Mesendoderm (in vitro differentiated cells): ENCODE measurements around the gene GALNT17.

Experiments used
- DNase-seq: peaks from one replicate; pipeline ENCODE4 v3.0.0; 2013
- H2AK5ac ChIP-seq: 2 replicates; pipeline ENCODE4 v1.6.1; 2013; ENCODE audit warnings: low read length, inconsistent platforms
- H2BK120ac ChIP-seq: 2 replicates; pipeline ENCODE4 v1.6.1; 2013; ENCODE audit warnings: low read depth, mild to moderate bottlenecking, low read length, moderate library complexity, mixed read lengths
- H2BK15ac ChIP-seq: replicated peaks from 2 replicates; pipeline ENCODE4 v1.6.1; 2013; ENCODE audit warnings: low read depth, mild to moderate bottlenecking, moderate library complexity
- H2BK5ac ChIP-seq: 2 replicates; pipeline ENCODE4 v1.6.1; 2013; ENCODE audit warnings: low read length, inconsistent platforms
- H3K18ac ChIP-seq: 2 replicates; pipeline ENCODE4 v1.6.1; 2013; ENCODE audit warnings: mild to moderate bottlenecking, low read length, mixed read lengths
- H3K23ac ChIP-seq: one replicate; pipeline ENCODE4 v1.6.1; 2013; ENCODE audit warnings: low read length
- H3K27ac ChIP-seq: 2 replicates; pipeline ENCODE4 v1.5.1; 2013; ENCODE audit warnings: low read depth, mild to moderate bottlenecking, inconsistent platforms, low read length, moderate library complexity
- H3K27me3 ChIP-seq: 2 replicates; pipeline ENCODE4 v1.6.1; 2013; ENCODE audit warnings: low read length, control low read depth, mild to moderate bottlenecking, inconsistent platforms; ENCODE audit not compliant: insufficient read depth, poor library complexity
- H3K36me3 ChIP-seq: 2 replicates; pipeline ENCODE4 v1.6.1; 2013; ENCODE audit warnings: low read length, inconsistent platforms; ENCODE audit not compliant: control insufficient read depth, insufficient read depth
- H3K4ac ChIP-seq: one replicate; pipeline ENCODE4 v1.6.1; 2013; ENCODE audit warnings: low read depth, mild to moderate bottlenecking, low read length, moderate library complexity
- H3K4me1 ChIP-seq: 2 replicates; pipeline ENCODE4 v1.6.1; 2013; ENCODE audit warnings: low read depth, low read length, inconsistent platforms; ENCODE audit not compliant: control insufficient read depth
- H3K4me2 ChIP-seq: 2 replicates; pipeline ENCODE4 v1.6.1; 2013; ENCODE audit warnings: low read length
- H3K4me3 ChIP-seq: 2 replicates; pipeline ENCODE4 v1.5.1; 2013; ENCODE audit warnings: mild to moderate bottlenecking, low read length
- H3K56ac ChIP-seq: one replicate; pipeline ENCODE4 v1.6.1; 2013; ENCODE audit warnings: low read length
- H3K79me1 ChIP-seq: 2 replicates; pipeline ENCODE4 v1.6.1; 2013; ENCODE audit warnings: low read length, inconsistent platforms
- H3K79me2 ChIP-seq: 2 replicates; pipeline ENCODE4 v1.6.1; 2013; ENCODE audit warnings: mild to moderate bottlenecking, low read length; ENCODE audit not compliant: control insufficient read depth, insufficient read depth
- H3K9ac ChIP-seq: 2 replicates; pipeline ENCODE4 v1.6.1; 2013; ENCODE audit warnings: low read length, inconsistent platforms
- H4K5ac ChIP-seq: one replicate; pipeline ENCODE4 v1.6.1; 2013; ENCODE audit warnings: low read length
- H4K8ac ChIP-seq: one replicate; pipeline ENCODE4 v1.6.1; 2013; ENCODE audit warnings: low read depth, mild to moderate bottlenecking, control low read depth, low read length, moderate library complexity
- WGBS: extraction: QIAGEN DNeasy Blood & Tissue Kit; methylation state at CpG from one replicate; pipeline ENCODE4 v1.1.7; 2013; ENCODE audit warnings: low lambda C conversion rate, missing lambda C conversion rate; ENCODE audit not compliant: insufficient coverage; ENCODE audit errors: extremely low coverage; 5-methylcytosine and 5-hydroxymethylcytosine counted together

The GALNT17 gene

DNA sequence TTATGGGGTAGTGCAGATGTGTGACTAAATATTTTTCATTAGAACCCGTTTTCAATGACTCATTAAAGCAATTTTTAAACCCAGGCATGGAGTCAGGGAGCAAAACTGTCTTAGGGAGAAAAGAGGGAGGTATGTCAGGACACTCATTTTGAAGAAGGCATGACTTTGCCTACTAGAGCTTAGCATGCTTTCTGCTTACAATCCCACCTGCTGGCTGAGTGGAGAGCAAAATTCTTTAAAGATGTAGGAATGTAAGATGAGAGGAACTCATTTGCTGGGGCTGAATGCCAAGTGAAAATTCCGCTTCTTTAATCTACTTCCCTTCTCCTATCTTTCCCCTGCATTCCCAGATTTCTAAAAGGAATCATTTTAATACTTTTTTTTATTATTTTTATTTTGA, 232.6 kb downstream of the GALNT17 start:
- H4K8ac ChIP-seq = no peak overlapping the region
- no peak overlapping the region for H3K4me3 ChIP-seq
- H3K4me1 ChIP-seq = peaks cover 4% of the 10 kb centered on the region
- peaks cover 4% of the 10 kb centered on the region for H3K79me2 ChIP-seq
- no peak overlapping the region for H3K18ac ChIP-seq
- H3K79me1 ChIP-seq = peaks cover 3% of the 10 kb centered on the region
- no peak overlapping the region for H3K56ac ChIP-seq
- H3K27me3 ChIP-seq = no peaks in the 10 kb centered on the region
- DNase-seq = peak; percentile 79
- no peak overlapping the region for H3K4me2 ChIP-seq
- H2AK5ac ChIP-seq = no peak overlapping the region
- no peak overlapping the region for H3K9ac ChIP-seq
- H2BK15ac ChIP-seq = no peak overlapping the region
- H2BK5ac ChIP-seq = no peak overlapping the region
- H3K23ac ChIP-seq = no peak overlapping the region
- H3K4ac ChIP-seq = no peak overlapping the region
- no peak overlapping the region for H4K5ac ChIP-seq
- H2BK120ac ChIP-seq = no peak overlapping the region
- H3K27ac ChIP-seq = no peak overlapping the region
- H3K36me3 ChIP-seq = no peaks in the 10 kb centered on the region
- no CpG with 5 or more reads among the region's 2 CpGs for whole genome bisulfite sequencing

DNA sequence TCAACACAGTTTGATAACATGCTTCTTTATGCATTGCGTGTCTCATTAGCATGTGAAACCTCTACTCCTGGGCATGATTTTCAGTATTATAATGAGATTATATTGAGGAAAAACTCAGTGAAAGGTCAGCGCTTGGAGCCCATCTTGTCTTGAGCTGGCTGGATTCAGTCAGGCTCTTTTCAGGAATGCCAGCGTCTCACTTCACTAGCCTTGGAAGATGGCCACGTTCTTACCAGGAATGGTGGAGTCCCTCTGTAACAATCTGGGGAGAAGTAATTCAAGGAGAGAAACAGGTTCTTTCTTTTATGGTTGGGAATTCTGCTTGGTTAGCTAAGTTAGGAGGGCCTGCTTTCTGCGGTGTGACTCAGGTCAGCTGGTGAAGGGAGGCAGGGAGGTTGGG, 241.0 kb downstream of the GALNT17 start:
- no peak overlapping the region for H4K5ac ChIP-seq
- no peaks in the 10 kb centered on the region for H3K27me3 ChIP-seq
- no peak overlapping the region for H3K4me3 ChIP-seq
- H3K4ac ChIP-seq = no peak overlapping the region
- H3K79me1 ChIP-seq = peaks cover 8% of the 10 kb centered on the region
- no CpG with 5 or more reads among the region's 5 CpGs for WGBS
- no peaks in the 10 kb centered on the region for H3K36me3 ChIP-seq
- no peak overlapping the region for H3K4me2 ChIP-seq
- H3K27ac ChIP-seq = no peak overlapping the region
- H2AK5ac ChIP-seq = no peak overlapping the region
- H3K4me1 ChIP-seq = no peaks in the 10 kb centered on the region
- peaks cover 7% of the 10 kb centered on the region for H3K79me2 ChIP-seq
- H2BK5ac ChIP-seq = no peak overlapping the region
- no peak overlapping the region for H4K8ac ChIP-seq
- H3K23ac ChIP-seq = no peak overlapping the region
- H2BK15ac ChIP-seq = no peak overlapping the region
- H3K18ac ChIP-seq = no peak overlapping the region
- no peak for DNase-seq
- no peak overlapping the region for H3K56ac ChIP-seq
- H2BK120ac ChIP-seq = no peak overlapping the region
- H3K9ac ChIP-seq = no peak overlapping the region

DNA sequence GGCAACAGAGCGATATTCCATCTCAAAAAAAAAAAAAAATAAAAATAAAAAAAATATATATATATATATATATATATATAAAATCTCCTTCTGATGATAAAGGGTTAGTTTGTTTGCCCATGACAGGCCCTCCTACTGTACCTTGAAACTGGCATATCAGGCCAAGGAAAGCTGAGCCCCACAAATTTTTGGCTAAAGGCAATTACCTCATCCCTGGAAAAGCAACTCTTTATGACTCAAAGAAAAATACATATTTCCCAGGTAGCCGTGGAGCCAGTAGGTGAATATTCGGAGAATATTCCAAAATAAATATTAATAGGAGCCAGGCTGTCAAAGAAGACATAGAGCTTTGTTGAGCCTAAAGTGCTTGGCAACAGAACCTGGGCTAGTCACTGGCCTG, 245.1 kb downstream of the GALNT17 start:
- H2BK120ac ChIP-seq = no peak overlapping the region
- no peak overlapping the region for H3K18ac ChIP-seq
- no peak overlapping the region for H3K4ac ChIP-seq
- no peak overlapping the region for H3K56ac ChIP-seq
- H4K5ac ChIP-seq = no peak overlapping the region
- H3K79me2 ChIP-seq = peaks cover 16% of the 10 kb centered on the region
- no peak overlapping the region for H3K4me3 ChIP-seq
- H2BK5ac ChIP-seq = no peak overlapping the region
- H4K8ac ChIP-seq = no peak overlapping the region
- H3K27ac ChIP-seq = no peak overlapping the region
- DNase-seq = no peak
- H3K4me1 ChIP-seq = no peaks in the 10 kb centered on the region
- no CpG with 5 or more reads among the region's 3 CpGs for WGBS
- no peak overlapping the region for H3K9ac ChIP-seq
- H3K23ac ChIP-seq = no peak overlapping the region
- H3K79me1 ChIP-seq = peaks cover 17% of the 10 kb centered on the region
- H2BK15ac ChIP-seq = no peak overlapping the region
- H3K36me3 ChIP-seq = no peaks in the 10 kb centered on the region
- no peak overlapping the region for H2AK5ac ChIP-seq
- H3K4me2 ChIP-seq = no peak overlapping the region
- no peaks in the 10 kb centered on the region for H3K27me3 ChIP-seq

DNA sequence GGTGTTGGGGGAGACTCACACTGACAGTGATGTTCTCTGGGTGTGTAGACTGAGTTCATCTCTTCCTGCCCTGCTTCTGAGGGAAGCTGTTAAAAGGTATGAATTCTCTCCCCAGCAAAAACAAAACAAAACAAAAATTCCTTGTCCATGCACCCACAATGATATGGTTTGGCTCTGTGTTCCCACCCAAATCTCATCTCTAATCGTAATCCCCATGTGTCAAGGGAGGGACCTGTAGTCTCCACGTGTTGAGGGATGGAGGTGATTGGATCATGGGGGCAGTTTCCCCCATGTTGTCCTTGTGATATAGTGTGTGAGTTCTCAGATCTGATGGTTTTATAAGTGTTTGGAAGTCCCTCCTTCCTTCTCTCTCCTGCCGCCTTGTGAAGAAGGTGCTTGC, 245.5 kb downstream of the GALNT17 start:
- no CpG with 5 or more reads among the region's 3 CpGs for WGBS

DNA sequence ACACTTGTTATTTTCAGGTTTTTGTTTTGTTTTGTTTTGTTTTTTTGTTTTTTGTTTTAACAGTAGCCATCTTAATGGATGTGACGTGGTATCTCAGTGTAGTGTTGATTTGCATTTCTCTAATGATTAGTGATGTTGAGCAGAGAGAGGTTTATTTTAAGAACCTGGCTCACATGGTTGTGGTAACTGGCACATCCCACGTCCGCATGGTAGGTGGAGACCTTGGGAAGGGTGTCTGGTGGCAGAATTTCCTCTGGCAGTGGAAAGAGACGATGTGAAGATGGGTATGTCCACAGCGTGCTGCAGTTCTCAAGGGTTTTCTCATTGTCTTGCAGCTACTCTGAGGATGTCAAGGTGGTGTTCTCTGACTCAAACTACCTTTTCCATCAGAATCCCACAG, 252.2 kb downstream of the GALNT17 start:
- Histone ChIP-seq H2BK5ac (no peak overlapping the region), H3K79me2 (peaks cover 12% of the 10 kb centered on the region), H3K18ac (no peak overlapping the region), H4K5ac (no peak overlapping the region), H3K4me2 (no peak overlapping the region), H3K36me3 (no peaks in the 10 kb centered on the region), H3K27ac (no peak overlapping the region), H4K8ac (no peak overlapping the region), H3K79me1 (peaks cover 19% of the 10 kb centered on the region), H3K27me3 (no peaks in the 10 kb centered on the region), H2BK120ac (no peak overlapping the region), H3K56ac (no peak overlapping the region), H3K4me1 (peaks cover 5% of the 10 kb centered on the region), H2AK5ac (no peak overlapping the region), H2BK15ac (no peak overlapping the region), H3K4ac (no peak overlapping the region), H3K9ac (no peak overlapping the region), H3K4me3 (no peak overlapping the region), H3K23ac (no peak overlapping the region)
- no CpG with 5 or more reads among the region's 5 CpGs for WGBS
- DNase-seq = no peak

More for the DNA sequence above, 245.5 kb downstream of the GALNT17 start:
- H3K56ac ChIP-seq = no peak overlapping the region
- no peak for DNase-seq
- H3K79me2 ChIP-seq = peaks cover 16% of the 10 kb centered on the region
- H3K4me2 ChIP-seq = no peak overlapping the region
- no peak overlapping the region for H2AK5ac ChIP-seq
- H3K23ac ChIP-seq = no peak overlapping the region
- no peak overlapping the region for H3K27ac ChIP-seq
- no peak overlapping the region for H3K4me3 ChIP-seq
- no peak overlapping the region for H4K8ac ChIP-seq
- H3K36me3 ChIP-seq = no peaks in the 10 kb centered on the region
- no peak overlapping the region for H3K4ac ChIP-seq
- no peaks in the 10 kb centered on the region for H3K4me1 ChIP-seq
- no peak overlapping the region for H2BK15ac ChIP-seq
- H4K5ac ChIP-seq = no peak overlapping the region
- no peak overlapping the region for H3K9ac ChIP-seq
- H2BK120ac ChIP-seq = no peak overlapping the region
- H3K18ac ChIP-seq = no peak overlapping the region
- H3K27me3 ChIP-seq = no peaks in the 10 kb centered on the region
- H2BK5ac ChIP-seq = no peak overlapping the region
- H3K79me1 ChIP-seq = peaks cover 19% of the 10 kb centered on the region

DNA sequence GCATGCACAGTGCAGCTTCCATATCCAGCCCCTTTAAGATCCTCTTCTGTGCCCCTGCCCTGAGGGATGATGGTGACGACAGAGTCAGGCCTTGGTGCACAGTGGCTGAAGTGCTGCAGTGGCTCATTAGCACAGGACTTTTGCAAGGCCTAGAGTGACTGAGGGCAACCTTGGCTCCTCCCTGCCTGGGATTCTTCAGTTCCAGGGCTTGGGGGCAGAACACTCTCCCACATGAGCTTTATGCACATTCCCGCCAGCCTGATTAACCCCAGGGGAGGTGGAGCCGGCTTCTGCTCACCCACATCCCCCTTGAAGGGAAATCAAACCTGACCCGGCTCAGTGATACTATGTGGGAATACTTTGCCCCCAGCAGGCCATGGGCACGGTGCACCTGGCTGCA, 253.4 kb downstream of the GALNT17 start:
- no peak overlapping the region for H3K23ac ChIP-seq
- peaks cover 7% of the 10 kb centered on the region for H3K79me2 ChIP-seq
- peaks cover 15% of the 10 kb centered on the region for H3K79me1 ChIP-seq
- H2BK15ac ChIP-seq = no peak overlapping the region
- H4K5ac ChIP-seq = no peak overlapping the region
- no peak overlapping the region for H3K18ac ChIP-seq
- no peak overlapping the region for H3K27ac ChIP-seq
- no peak overlapping the region for H4K8ac ChIP-seq
- no peaks in the 10 kb centered on the region for H3K27me3 ChIP-seq
- H3K9ac ChIP-seq = no peak overlapping the region
- no peak overlapping the region for H3K4me3 ChIP-seq
- no peak overlapping the region for H2AK5ac ChIP-seq
- peak; percentile 59 for DNase-seq
- H2BK5ac ChIP-seq = peak overlapping the region; percentile 23
- no peak overlapping the region for H3K4ac ChIP-seq
- peak overlapping the region; percentile 17 for H3K56ac ChIP-seq
- peaks cover 9% of the 10 kb centered on the region for H3K4me1 ChIP-seq
- H3K4me2 ChIP-seq = no peak overlapping the region
- WGBS = no CpG with 5 or more reads among the region's 5 CpGs
- no peak overlapping the region for H2BK120ac ChIP-seq
- no peaks in the 10 kb centered on the region for H3K36me3 ChIP-seq
